NOMO-1 treated with DMSO at 0.1 percent for 48 hours (cell line): ENCODE results near the gene MRPL20.
"Not testable (repeated sequence)": the region's sequence is repeated elsewhere in the genome, so short reads cannot be mapped to it uniquely, and the experiment has no call there.

Experiments used
- DNase-seq: peaks from one replicate; lab custom pipeline; 2025; ENCODE audit not compliant: unreplicated experiment; lab: John Stamatoyannopoulos, UW

MRPL20 gene

DNA sequence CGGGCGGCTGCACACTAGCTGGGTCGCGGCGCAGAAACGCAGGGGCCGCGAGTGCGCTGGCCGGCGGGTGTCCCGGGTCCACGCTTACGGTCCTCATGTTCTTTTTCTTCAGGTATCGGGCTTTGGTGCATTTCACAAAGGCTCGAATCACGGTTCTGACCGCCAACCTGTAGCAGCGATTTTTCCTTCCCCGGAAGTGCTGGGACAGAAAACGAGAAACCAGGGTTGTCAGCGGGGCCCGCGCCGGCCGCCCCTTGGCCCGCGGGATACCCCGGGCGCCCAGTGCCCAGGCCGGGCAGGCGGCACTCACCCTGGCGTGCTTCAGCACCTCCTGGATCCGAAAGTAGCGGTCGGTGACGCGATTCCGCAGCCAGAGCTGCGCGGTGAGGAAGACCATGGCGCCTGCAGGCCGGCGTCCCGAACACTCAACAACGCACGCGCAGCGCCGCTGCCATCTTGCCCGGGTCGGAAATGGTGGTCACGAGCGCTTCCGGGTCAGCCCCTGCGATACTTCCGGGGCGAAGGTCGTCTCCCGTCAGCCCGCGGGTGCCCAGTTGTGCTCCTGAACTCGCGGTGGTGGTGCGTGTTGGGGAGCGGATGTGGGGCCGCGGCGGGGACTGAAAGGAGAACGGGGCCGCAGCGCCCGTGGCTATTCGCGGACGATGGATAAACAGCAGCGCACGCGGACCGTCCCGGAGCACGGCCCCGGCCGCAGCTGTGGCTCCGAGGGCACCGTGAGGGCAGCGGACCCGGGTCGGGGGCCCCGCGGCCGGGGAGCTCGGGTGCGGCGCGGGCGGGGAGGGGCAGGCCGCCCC, at the start of gene MRPL20:
TSS of gene MRPL20 (minus strand) at position 473 of the 815 bp plus-strand sequence. CDS start at position 397, 76 bp downstream.
- DNase-seq, result peak; percentile 91

GRCh38 chr1:1456683-1457255, 49.7 kb upstream of the MRPL20 start:
- not testable (repeated sequence) for DNase-seq

- DNase-seq, result not testable (repeated sequence)
Measured at GRCh38 chr1:1455934-1456333, 48.8 kb upstream of the MRPL20 start.

DNA sequence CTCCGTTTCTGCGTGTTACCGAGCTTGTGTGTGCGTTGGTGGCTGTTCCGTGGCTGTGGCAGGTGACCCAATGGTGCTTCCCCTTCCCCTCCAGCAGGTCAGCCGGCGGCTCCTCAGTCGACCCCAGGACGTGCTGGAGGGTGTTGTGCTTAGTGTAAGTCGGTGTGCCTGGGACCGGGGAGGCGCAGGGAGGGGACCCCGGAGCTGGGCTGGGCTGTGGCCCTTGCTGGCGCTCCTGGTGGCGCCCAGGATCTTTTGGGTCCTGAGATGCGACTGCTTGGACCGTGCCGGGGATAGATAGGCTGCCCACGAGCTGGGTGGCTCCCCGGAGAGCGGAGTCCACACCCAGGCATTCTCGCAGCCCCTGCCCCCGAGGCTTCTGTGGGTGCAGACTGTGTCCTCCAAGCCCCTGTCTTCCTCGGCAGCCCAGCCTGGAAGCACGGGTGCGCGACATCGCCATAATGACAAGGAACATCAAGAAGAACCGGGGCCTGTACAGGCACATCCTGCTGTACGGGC, 48.3 kb upstream of the MRPL20 start:
- DNase-seq, result no peak

GRCh38 chr1:1454286-1455056, 47.4 kb upstream of the MRPL20 start:
- not testable (repeated sequence) for DNase-seq

DNA sequence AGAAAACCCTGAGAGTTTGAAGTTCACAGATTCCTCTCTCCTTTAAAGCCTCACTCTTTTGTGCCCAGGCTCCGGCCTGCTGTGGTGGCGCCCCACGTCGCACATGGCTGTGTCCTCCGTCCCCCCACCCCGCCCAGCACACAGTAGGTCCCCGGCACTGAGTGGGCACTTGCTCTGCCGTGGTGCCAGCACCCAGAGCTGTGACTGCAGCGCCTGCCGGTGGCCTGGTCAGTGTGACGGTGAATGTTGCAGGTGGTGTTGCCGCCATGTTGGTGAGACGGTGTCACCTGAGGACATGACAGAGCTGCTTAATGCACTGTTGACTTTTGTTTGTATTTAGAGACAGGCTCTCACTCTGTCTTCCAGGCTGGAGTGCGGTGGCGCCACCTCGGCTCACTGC, 45.8 kb upstream of the MRPL20 start:
- no peak for DNase-seq

- DNase-seq, result not testable (repeated sequence)
Measured at GRCh38 chr1:1452365-1452739, 45.3 kb upstream of the MRPL20 start.

DNA sequence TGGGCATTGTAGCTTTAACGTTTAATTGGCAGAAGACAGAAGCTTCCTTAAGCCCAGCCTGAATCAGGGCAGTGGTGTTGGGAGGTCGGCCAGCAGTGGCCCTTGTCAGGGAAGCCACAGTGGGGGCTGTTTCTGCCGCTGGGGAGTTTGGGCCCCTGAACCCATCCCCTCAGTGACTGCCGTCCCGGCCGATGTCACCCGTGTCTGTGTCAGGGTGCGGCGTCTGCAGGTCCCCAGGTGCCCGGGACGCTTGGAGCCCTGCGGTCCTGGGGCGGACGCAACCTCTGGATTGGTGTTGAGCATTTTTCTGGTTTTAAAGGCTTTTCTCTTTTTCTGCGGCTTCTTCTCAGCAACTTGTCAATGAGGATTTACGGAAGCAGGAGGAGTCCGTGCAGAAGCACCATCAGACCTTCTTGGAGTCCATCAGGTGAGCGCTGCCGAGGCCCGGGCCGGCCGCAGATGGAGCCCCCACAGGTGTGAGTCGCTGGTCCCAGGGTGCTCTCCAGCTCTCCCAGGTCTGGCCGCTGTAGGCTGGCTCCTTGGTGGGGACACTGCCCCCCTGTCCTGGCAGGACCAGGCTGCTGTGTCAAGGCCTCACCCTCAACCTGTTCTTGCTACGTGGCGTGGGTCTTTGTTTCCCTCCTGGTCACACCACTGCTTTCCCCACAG, 44.7 kb upstream of the MRPL20 start:
- DNase-seq, result no peak

GRCh38 chr1:1450616-1451015, 43.5 kb upstream of the MRPL20 start:
- DNase-seq, result not testable (repeated sequence)

GRCh38 chr1:1449099-1449739, 42.1 kb upstream of the MRPL20 start, which contains the start of gene ATAD3C:
Gene ATAD3C (plus strand): TSS chr1:1449689. CDS start chr1:1450684, 995 bp downstream.
- no peak for DNase-seq

DNA sequence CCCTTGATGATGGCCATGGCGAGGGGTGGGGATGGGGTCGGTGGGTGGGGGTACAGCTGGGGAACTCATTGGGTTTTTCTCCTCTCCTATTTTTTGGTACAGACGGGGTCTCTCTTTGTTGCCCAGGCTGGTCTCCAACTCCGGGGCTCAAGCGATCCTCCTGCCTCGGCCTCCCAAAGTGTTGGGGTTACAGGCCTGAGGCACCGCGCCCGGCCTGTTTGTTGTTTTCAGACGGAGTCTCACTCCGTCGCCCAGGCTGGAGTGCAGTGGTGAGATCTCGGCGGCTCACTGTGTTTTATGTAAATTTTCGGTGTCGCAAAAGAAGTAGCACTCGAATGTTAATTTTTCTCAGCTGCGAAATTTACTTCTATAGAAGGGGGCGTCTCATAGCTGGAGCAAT, 39.5 kb upstream of the MRPL20 start:
- not testable (repeated sequence) for DNase-seq

DNA sequence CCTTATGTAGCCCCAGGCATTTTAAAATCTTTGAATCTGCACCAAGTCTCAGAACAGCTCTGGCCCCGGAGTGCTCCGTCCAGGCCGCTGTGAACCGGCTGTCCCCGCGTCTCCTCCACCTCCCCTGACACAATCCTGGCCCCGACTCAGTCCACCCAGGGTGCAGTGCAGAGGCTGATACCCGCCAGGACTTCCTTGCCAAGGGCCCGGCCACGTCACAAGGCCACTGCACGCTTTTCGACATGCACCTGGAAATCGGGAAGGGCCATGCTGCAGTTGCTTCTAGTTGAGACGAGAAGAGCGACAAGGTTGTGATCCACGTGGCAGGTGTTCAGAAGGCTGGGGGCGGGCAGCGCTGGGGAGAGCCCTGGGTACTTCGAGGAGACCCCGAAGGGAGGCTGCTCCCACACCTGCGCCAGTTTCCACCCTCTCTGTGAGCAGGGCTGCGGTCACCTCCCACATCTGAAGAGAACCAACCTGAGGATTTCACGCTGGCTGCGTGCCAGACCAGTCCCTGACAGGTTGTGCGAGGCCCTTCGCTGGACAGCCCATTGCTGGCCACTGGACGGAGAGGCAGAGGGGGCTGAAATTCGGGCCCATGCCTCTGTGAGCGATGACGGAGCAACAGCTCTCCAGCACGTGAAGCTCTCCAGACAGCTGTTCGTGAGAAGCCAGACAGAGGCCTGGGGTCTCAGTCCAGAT, 35.1 kb upstream of the MRPL20 start:
- no peak for DNase-seq

DNA sequence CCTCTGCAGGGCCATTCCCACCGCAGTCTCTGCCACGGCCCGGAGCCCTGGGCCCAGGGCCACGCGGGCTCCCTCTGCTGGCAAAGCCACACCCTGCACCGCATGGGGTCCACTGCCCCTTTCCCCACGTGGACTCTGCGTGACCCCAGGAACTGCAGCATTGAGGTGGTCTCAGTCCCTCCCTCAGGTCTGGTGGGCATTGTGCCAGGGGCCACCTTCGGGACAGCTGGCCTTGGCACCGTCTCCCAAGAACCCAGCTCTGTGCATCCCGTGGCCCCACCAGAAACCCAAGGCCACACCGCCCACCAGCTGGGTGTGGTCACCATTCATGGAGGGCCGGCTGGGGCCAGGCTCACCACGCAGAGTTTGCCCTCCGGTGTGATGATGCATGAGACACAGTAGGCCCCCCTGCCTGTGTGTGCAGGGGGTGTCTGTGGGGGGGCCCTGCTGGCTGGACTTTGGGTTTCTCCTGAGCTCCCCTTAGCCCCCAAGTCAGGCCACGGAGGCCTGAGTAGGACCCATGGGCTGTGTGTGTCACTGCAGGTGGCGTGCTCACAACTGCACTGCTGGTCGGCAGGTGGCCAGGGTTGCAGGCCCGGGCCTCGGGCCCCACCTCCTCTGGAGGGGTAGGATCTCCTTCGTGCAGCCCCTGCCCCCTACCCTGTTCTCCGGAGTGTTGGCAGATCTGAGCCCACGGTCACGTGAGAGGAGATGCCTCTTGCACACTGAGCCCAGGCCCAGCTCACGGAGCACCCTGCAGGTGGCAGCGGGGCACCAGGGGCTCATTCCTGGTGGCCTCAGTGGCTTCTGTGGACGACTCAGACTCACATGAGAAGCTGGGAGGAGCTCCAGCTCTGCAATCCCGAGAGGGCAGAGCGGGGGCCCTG, 34.2 kb upstream of the MRPL20 start:
- DNase-seq, result peak; percentile 20

- DNase-seq, result no peak
Measured at GRCh38 chr1:1440262-1441001, 33.3 kb upstream of the MRPL20 start.

- DNase-seq, result no peak
Measured at GRCh38 chr1:1439546-1440261, 32.6 kb upstream of the MRPL20 start.

DNA sequence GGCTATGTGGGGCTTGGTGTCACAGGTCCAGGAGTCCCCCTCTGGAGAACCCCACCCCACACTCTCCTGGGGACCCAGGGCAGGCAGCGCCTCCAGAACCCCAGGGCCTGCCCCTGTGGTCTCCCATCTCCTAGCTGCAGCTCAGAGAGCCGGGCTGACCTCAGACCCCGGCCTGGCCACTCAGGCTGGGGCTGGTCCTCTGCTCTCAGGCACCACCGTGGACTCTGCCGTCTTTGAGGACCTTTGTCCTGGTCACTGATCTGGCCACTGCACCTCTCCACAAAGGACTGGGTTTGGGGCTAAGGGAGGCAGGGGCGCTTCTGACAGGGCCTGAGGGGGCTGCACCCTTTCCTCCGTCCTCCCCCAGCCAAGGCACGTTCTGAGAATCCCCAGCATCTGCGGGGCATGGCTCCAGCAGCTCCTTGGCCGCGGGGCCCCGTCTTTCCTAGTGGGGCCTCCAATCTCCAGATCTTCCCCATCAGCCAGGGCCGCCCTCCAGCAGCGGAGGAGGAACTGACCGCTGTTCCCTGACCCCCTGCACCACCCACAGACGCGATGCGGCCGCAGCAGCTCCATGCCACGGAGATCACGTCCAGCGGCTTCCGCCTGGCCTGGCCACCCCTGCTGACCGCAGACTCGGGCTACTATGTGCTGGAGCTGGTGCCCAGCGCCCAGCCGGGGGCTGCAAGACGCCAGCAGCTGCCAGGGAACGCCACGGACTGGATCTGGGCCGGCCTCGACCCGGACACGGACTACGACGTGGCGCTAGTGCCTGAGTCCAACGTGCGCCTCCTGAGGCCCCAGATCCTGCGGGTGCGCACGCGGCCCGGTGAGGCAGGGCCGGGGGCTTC, 31.7 kb upstream of the MRPL20 start:
- DNase-seq, result no peak
